Activated T-helper 9 cell treated with anti-CD3 and anti-CD28 coated beads, Interleukin-2, amount 50 U/mL, for 16 hours (primary cell): ENCODE data around the gene ADGRD1.

ENCODE experiments used
- DNase-seq: peaks from one replicate; pipeline ENCODE4 v3.0.0-alpha.2; 2020; ENCODE audit warnings: low read depth

The ADGRD1 gene

GRCh38 chr12:131042834-131043245 is 89.1 kb downstream of the ADGRD1 start:
- no peak for DNase-seq

GRCh38 chr12:131043401-131043871 is 89.7 kb downstream of the ADGRD1 start:
- DNase-seq, result no peak

- no peak for DNase-seq
These were observed 90.4 kb downstream of the ADGRD1 start for GRCh38 chr12:131044136-131044535.

- DNase-seq, result no peak
These were observed 91.2 kb downstream of the ADGRD1 start for GRCh38 chr12:131044760-131045381.

- no peak for DNase-seq
These were observed 92.2 kb downstream of the ADGRD1 start for GRCh38 chr12:131045705-131046460.

GRCh38 chr12:131046813-131047788 is 93.4 kb downstream of the ADGRD1 start:
- DNase-seq, result no peak

GRCh38 chr12:131047789-131048610 is 94.3 kb downstream of the ADGRD1 start:
- no peak for DNase-seq

GRCh38 chr12:131048611-131048990 is 94.9 kb downstream of the ADGRD1 start:
- no peak for DNase-seq

- no peak for DNase-seq
These were observed 95.3 kb downstream of the ADGRD1 start for GRCh38 chr12:131049002-131049401.

GRCh38 chr12:131049549-131050339 is 96.0 kb downstream of the ADGRD1 start:
- no peak for DNase-seq

GRCh38 chr12:131050463-131051154 is 96.9 kb downstream of the ADGRD1 start:
- DNase-seq, result no peak

- DNase-seq, result no peak
These were observed 97.4 kb downstream of the ADGRD1 start for GRCh38 chr12:131051155-131051473.

GRCh38 chr12:131052063-131052781 is 98.5 kb downstream of the ADGRD1 start:
- DNase-seq, result no peak

GRCh38 chr12:131052929-131053328 is 99.2 kb downstream of the ADGRD1 start:
- no peak for DNase-seq

- no peak for DNase-seq
These were observed 99.9 kb downstream of the ADGRD1 start for GRCh38 chr12:131053567-131053966.

GRCh38 chr12:131054345-131055092 is 100.8 kb downstream of the ADGRD1 start:
- DNase-seq, result no peak

GRCh38 chr12:131055093-131055465 is 101.4 kb downstream of the ADGRD1 start:
- DNase-seq, result no peak

GRCh38 chr12:131055596-131056233 is 102.0 kb downstream of the ADGRD1 start:
- DNase-seq, result no peak
